ENCODE results near the gene MAD1L1. TPM values are rescaled to one million over a fixed set of nuclear protein-coding genes. Genes with fewer than 3 reads are reported as not detected.

Gene MAD1L1
- total RNA-seq, 3 donors from 2014 or later: 25.3 to 31.2 (median 26.2) TPM

DNA sequence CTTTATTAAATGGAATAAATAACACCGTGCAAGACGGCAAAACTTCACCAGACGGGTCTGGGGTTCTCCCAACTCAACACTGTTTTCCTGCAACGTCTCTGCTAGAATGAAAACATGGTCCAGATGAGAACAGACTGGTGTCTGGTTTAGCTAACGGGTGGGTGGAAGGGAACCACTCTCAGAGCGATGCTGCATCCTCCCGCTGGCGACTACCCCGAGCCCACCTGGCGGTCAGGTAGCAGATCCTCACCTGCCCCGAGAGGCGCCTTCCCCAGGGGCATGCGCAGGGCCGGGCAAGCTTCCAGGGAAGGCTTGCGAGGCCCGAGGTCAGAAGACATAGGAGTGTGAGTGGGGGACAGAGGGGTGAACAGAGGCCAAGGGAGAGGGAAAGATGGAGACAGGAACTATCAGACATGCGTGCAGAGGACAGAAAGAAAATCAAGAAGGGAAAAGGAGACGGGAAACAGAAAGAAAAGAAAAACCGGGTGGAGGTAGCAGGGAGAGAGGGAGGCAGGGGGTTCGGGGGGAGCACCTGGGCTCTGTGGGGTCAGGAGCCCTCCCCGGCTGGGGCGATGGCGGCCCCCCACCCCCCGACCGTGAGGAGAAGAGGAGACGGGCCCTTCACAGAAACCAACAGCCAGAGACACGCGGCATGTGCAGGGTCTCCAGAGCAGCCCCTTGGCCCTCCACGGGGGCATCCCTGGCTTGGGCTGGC lies 222.0 kb downstream of the MAD1L1 start:
- no peak overlapping the region for H3K4me3 ChIP-seq
- no peaks in the 10 kb centered on the region for H3K9me3 ChIP-seq
- ATAC-seq (no peak), DNase-seq (peak in 2 of 3 donors; percentile 10 to 29)
- no peaks in the 10 kb centered on the region for H3K36me3 ChIP-seq (ENCODE audit: low read depth)
- TF ChIP-seq, protein P1, sequence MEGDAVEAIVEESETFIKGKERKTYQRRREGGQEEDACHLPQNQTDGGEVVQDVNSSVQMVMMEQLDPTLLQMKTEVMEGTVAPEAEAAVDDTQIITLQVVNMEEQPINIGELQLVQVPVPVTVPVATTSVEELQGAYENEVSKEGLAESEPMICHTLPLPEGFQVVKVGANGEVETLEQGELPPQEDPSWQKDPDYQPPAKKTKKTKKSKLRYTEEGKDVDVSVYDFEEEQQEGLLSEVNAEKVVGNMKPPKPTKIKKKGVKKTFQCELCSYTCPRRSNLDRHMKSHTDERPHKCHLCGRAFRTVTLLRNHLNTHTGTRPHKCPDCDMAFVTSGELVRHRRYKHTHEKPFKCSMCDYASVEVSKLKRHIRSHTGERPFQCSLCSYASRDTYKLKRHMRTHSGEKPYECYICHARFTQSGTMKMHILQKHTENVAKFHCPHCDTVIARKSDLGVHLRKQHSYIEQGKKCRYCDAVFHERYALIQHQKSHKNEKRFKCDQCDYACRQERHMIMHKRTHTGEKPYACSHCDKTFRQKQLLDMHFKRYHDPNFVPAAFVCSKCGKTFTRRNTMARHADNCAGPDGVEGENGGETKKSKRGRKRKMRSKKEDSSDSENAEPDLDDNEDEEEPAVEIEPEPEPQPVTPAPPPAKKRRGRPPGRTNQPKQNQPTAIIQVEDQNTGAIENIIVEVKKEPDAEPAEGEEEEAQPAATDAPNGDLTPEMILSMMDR (IDR thresholded peaks at IDR 0.05): no peak
- intact Hi-C loops (cut with DNase I, micrococcal nuclease): no loop called here
- H3K4me1 ChIP-seq (ENCODE audit: low read depth): no peaks in the 10 kb centered on the region

DNA sequence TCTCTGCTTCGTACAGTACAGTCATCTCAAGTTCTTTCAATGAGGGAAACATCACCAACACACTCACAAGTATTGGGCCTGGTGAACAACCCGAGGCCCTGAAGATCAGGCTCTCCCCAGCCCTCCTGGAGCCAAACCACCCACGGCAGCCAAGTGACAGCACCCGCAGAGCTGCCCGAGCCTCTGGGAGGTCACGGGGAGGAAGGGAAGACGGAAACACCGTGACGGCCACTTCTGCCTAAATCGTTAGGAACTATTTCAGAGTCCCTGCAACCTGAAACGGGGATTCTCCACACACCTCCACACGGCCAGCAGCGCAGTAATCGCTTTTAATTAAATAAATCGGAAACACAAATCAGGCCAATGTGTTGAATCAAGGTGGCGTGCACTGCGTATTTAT lies 222.6 kb downstream of the MAD1L1 start:
- Histone ChIP-seq H3K4me1 (ENCODE audit: low read depth) (no peaks in the 10 kb centered on the region), H3K4me3 (no peak overlapping the region), H3K9me3 (no peaks in the 10 kb centered on the region), H3K36me3 (ENCODE audit: low read depth) (no peaks in the 10 kb centered on the region)
- DNase-seq: peak in 1 of 3 donors; percentile 11
- intact Hi-C loops (cut with DNase I, micrococcal nuclease): no loop called here
- TF ChIP-seq, protein P1 (IDR thresholded peaks at IDR 0.05): no peak
- ATAC-seq: no peak

DNA sequence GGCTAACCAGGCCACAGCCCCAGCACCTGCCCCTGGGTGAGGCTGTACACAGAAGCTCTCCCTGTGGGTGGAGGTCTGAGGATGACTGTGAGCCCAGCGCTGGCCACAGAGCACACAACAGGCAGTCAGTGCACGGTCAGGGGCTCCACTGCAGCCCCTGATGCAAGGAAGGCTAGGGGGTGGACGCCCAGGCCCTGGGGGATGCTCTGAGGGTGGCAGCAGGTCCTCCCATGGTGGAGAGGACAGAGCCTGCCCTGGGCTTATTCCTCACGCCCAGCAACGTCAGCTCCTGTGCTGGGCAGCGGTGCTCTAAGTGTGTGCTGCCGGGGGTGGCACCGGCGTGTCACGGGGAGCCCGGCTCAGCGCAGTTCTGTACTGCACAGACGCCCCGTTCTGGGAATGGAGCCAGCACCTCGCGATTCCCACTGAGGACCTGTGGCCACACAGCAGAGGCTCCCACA lies 223.2 kb downstream of the MAD1L1 start:
- no peak overlapping the region for H3K4me3 ChIP-seq
- H3K36me3 ChIP-seq (ENCODE audit: low read depth): no peaks in the 10 kb centered on the region
- intact Hi-C loops (cut with DNase I, micrococcal nuclease): no loop called here
- TF ChIP-seq, protein P1 (IDR thresholded peaks at IDR 0.05): no peak
- H3K4me1 ChIP-seq (ENCODE audit: low read depth): no peaks in the 10 kb centered on the region
- H3K9me3 ChIP-seq: no peaks in the 10 kb centered on the region
- DNase-seq (peak in 2 of 3 donors; percentile 23 to 50), ATAC-seq (no peak)

DNA sequence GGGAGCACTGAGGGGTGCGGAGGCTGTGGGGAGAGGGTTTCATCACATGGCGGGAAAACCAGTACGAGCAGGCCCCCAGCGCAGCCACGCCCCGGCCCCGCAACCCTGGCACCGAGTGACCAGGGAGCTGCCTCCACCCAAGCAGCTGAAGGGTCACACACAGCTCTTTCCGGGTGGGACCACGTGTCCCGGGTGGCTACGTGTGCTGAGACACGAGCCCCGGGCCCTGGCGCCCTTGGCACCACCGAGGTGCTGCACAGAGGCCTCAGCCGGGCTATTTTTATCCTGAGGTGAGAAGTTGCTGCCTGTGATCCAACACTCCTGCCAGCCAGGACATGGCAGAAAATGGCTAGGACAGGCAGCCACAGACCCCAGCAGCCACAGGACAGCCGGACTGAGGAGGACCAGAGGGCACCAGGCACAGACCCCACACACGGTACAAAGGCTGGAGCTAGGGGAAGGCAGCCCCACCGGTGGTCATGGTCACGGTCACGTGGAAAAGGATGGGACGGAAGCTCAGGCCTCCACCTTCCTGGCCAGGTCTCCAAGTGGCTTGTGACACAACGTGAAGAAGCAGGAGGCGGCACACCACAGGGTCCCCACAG lies 223.7 kb downstream of the MAD1L1 start:
- intact Hi-C loops (cut with DNase I, micrococcal nuclease): no loop called here
- H3K36me3 ChIP-seq (ENCODE audit: low read depth): no peaks in the 10 kb centered on the region
- no peaks in the 10 kb centered on the region for H3K4me1 ChIP-seq (ENCODE audit: low read depth)
- no peaks in the 10 kb centered on the region for H3K9me3 ChIP-seq
- no peak overlapping the region for H3K4me3 ChIP-seq
- TF ChIP-seq, protein P1 (IDR thresholded peaks at IDR 0.05): no peak
- ATAC-seq (no peak), DNase-seq (peak in 2 of 3 donors; percentile 5 to 22)

DNA sequence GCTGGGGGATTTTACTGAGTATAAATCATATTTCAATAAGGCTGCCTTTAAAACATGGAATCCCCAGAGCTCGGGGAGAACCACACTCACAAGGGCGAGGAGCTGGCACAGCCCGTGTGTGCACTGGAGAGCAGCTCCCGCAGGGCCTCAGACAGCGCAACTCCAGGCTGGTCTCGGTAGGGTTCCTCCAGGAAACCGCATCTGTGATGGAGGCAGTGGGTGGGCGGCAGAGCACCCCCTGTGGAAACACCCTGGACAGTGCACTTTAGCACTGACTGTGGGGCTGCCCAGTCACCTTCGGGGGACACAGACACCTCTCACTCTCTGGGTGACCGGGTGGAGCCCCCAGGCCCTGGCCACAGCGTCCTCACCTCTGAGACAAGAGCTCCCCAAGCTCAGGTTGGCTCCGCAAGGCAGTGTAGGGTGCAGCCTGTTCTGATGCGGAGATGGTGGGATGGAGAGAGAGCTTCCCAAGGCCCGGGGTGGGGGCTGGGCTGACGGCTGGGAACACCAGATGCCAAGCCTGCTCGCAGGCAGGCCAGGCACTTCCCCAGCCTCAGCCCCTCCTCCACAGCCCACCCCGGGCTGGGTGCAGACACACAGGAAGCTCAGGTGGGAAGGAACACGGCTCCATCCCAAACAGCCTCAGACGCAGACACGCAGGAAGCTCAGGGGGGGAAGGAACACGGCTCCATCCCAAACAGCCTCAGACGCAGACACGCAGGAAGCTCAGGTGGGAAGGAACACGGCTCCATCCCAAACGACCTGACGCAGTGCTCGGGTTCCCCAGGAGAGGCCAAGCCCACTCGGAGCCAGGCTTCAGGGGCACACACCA lies 224.4 kb downstream of the MAD1L1 start:
- ATAC-seq: no peak
- Histone ChIP-seq H3K4me1 (ENCODE audit: low read depth) (no peaks in the 10 kb centered on the region), H3K9me3 (no peaks in the 10 kb centered on the region), H3K4me3 (no peak overlapping the region), H3K36me3 (ENCODE audit: low read depth) (no peaks in the 10 kb centered on the region)
- intact Hi-C loops (cut with DNase I, micrococcal nuclease): no loop called here
- DNase-seq: peak in 2 of 3 donors; percentile 9 to 31
- TF ChIP-seq, protein P1 (IDR thresholded peaks at IDR 0.05): no peak
